Astrocyte of the cerebellum (primary cell): ENCODE results near the gene TADA3.

Source experiments
- DNase-seq: peaks from one replicate; pipeline ENCODE4 v3.0.0-alpha.2; 2011; ENCODE audit warnings: low read depth
- H3K4me3 ChIP-seq: 2 replicates; pipeline ENCODE4 v1.5.1; 2011; ENCODE audit warnings: mild to moderate bottlenecking, low read depth, low read length, moderate library complexity
- in situ Hi-C: cut with HindIII; loops from 2 replicates; pipeline ENCODE4 v1.10.0; 2017; ENCODE audit warnings: low sequenced_read_pairs
- TF ChIP-seq, protein P1 (sequence below): IDR thresholded peaks from 2 replicates; pipeline ENCODE4 v1.5.1; 2012; ENCODE audit warnings: low read length, low read depth, moderate library complexity, mild to moderate bottlenecking; ENCODE audit errors: missing control alignments

Gene TADA3

DNA sequence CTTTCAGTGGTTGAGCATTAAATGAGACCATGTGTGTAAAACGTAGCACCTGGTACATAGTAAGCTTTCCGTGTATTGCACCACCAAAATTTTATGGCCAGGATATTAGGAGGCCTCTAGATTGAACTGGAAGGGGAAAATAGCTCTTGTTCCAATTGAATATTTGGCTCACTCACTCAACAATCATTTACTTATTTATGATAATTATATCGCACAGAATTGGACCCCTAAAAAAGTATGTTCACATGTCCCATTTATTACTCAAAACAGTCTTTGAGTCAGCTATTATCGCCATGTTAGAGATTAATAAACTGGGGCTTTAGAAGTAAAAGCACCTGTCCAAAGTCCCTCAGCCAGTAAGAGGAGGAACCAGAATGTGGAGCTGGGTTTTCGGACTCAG, 12.7 kb upstream of the TADA3 start:
- TF ChIP-seq, protein P1, sequence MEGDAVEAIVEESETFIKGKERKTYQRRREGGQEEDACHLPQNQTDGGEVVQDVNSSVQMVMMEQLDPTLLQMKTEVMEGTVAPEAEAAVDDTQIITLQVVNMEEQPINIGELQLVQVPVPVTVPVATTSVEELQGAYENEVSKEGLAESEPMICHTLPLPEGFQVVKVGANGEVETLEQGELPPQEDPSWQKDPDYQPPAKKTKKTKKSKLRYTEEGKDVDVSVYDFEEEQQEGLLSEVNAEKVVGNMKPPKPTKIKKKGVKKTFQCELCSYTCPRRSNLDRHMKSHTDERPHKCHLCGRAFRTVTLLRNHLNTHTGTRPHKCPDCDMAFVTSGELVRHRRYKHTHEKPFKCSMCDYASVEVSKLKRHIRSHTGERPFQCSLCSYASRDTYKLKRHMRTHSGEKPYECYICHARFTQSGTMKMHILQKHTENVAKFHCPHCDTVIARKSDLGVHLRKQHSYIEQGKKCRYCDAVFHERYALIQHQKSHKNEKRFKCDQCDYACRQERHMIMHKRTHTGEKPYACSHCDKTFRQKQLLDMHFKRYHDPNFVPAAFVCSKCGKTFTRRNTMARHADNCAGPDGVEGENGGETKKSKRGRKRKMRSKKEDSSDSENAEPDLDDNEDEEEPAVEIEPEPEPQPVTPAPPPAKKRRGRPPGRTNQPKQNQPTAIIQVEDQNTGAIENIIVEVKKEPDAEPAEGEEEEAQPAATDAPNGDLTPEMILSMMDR: no peak

DNA sequence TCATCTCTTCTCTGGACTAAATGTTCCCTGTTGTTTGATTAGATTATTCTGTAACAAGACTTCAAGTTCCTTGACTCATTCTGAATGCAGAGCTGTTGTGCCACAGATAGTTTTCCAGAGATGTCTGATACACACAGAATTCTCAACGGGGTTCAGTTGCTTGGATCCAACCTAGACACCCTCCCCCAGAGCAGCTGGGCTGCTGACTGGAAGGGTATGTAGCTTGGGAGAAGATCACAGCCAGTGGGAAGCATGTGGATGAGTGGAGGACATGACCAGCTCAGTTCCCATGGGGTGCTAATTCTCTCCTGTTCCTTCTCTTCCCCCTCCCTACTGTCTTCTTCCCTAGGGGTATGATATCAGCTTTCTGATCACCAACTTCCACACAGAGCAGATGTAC, 11.2 kb upstream of the TADA3 start:
- DNase-seq: no peak
- no peak overlapping the region for H3K4me3 ChIP-seq
- TF ChIP-seq, protein P1: no peak
- in situ Hi-C loops: no loop called here

More for the DNA sequence above, 12.7 kb upstream of the TADA3 start:
- no peak for DNase-seq
- H3K4me3 ChIP-seq: no peak overlapping the region
- in situ Hi-C loops: no loop called here

DNA sequence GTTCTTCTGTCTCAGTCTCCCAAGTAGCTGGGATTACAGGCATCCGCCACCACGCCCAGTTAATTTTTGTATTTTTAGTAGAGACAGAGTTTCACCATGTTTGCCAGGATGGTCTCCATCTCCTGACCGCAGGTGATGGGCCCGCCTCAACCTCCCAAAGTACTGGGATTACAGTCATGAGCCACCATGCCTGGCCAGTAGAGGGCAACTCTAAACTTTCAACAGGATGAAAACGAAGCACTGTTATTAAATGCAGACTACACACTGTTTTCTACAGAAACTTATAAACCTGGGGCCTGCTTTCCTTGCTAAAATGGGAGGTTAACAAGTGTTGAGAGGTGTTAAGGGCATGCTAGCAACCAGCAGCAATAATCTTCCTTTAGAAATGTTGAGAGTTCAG, 8.3 kb upstream of the TADA3 start:
- in situ Hi-C loops: no loop called here
- no peak for DNase-seq
- no peak overlapping the region for H3K4me3 ChIP-seq
- TF ChIP-seq, protein P1: peak; percentile 32

DNA sequence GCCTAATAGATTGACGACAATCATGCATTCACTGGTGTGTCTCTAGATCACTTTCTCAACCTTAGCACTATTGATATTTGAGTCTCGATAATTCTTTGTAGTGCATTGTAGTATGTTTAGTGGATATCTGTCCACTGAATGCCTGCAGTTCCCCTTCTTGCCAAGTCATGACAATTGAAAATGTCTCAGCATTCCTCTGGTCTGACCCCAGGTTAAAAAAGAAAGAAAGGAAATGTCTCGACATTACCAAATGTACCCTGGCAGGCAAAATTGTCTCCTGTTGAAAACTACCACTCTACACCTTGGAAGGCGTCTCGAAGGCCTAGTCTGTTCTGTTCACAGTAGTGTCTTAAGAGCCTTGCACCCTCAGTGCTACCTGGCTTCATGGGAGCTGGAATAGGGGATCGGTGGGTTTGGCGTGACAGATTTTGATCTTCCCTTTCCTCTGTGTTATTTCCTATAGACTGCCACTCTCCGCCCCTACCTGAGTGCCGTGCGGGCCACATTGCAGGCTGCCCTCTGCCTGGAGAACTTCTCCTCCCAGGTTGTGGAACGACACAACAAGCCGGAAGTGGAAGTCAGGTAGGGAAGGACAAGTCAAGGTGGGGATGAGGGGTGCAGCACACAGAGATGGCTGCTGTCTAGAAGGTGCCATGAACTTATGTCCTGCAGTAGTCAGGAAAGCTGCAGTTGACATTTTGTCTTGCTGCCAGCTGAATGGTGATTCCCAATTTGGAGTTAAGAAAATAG, 5.1 kb upstream of the TADA3 start:
- TF ChIP-seq, protein P1: no peak
- in situ Hi-C loops: no loop called here
- no peak overlapping the region for H3K4me3 ChIP-seq
- DNase-seq: no peak

DNA sequence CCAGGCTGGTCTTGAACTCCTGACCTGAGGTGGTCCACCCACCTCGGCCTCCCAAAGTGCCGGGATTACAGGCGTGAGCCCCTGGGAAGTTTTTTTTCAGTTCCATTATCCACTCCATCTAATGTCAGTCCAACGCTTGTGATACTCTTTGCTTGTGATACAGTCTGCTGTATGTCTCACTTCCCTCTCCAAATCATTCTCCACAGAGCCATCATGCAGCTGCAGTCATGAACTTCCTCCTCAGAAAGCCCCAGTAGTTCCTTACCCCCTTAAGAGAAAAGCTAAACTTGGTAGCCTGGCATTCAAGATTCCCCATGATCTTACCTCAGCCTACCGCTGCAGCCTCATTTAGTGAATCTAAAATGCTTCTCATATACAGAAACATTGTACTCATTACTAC, 2.9 kb upstream of the TADA3 start:
- in situ Hi-C loops: no loop called here
- no peak for DNase-seq
- H3K4me3 ChIP-seq: no peak overlapping the region
- TF ChIP-seq, protein P1: no peak

DNA sequence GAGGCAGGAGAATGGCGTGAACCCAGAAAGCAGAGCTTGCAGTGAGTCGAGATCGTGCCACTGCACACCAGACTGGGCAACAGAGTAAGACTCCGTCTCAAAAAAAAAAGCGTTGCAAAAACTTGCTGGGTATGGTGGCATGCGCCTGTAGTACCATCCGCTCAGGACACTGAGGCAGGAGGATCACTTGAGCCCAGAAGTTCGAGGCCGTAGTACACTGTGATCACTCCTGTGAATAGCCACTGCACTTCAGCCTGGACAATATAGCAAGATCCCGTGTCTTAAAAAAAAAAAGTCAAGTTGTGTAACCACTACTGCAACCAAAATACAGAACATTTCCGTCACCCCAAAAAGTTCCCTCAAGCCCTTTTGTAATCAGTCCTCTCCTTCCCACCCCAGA, 2.1 kb upstream of the TADA3 start:
- H3K4me3 ChIP-seq: no peak overlapping the region
- TF ChIP-seq, protein P1: no peak
- DNase-seq: no peak
- in situ Hi-C loops: no loop called here
